ENCODE data around the gene ISG15. TPM values are rescaled to one million over a fixed set of nuclear protein-coding genes. Genes with fewer than 3 reads are reported as not detected.

ISG15 gene
- total and polyA plus RNA-seq, 2 of the 13 experiments (the other 11 are each of a cell fraction or from before 2014, with no cell fraction given): 42.1 to 54.9 TPM

GRCh38 chr1:993379-993995 lies 19.8 kb upstream of the ISG15 start:
- no peak overlapping the region for H2AFZ ChIP-seq (ENCODE audit: low read length)
- H3K27me3 ChIP-seq (ENCODE audit: control insufficient read depth in 1 of 2, insufficient read depth in 2 of 2, low read length in 2 of 2): peaks cover 0 to 7% of the 10 kb centered on the region in 2 experiments; a peak in 2 of 5 replicates
- no peak for TF ChIP-seq PAX8 (CRISPR knock-in tag; IDR thresholded peaks at IDR 0.05; ENCODE audit: borderline replicate concordance)
- TF ChIP-seq NFIC (IDR thresholded peaks at IDR 0.05; ENCODE audit: low read length): no peak
- TF ChIP-seq, protein P1, sequence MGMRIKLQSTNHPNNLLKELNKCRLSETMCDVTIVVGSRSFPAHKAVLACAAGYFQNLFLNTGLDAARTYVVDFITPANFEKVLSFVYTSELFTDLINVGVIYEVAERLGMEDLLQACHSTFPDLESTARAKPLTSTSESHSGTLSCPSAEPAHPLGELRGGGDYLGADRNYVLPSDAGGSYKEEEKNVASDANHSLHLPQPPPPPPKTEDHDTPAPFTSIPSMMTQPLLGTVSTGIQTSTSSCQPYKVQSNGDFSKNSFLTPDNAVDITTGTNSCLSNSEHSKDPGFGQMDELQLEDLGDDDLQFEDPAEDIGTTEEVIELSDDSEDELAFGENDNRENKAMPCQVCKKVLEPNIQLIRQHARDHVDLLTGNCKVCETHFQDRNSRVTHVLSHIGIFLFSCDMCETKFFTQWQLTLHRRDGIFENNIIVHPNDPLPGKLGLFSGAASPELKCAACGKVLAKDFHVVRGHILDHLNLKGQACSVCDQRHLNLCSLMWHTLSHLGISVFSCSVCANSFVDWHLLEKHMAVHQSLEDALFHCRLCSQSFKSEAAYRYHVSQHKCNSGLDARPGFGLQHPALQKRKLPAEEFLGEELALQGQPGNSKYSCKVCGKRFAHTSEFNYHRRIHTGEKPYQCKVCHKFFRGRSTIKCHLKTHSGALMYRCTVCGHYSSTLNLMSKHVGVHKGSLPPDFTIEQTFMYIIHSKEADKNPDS (CRISPR knock-in tag; IDR thresholded peaks at IDR 0.05): no peak
- no peak for TF ChIP-seq ATF1 (CRISPR knock-in tag; IDR thresholded peaks at IDR 0.05)
- no peak for TF ChIP-seq RFXANK (CRISPR knock-in tag; IDR thresholded peaks at IDR 0.05)
- TF ChIP-seq SATB2 (CRISPR knock-in tag; IDR thresholded peaks at IDR 0.05): no peak
- TF ChIP-seq ZNF839 (CRISPR knock-in tag; IDR thresholded peaks at IDR 0.05; ENCODE audit: borderline replicate concordance): no peak
- TF ChIP-seq CHCHD3 (CRISPR knock-in tag; IDR thresholded peaks at IDR 0.05): no peak
- no peak for TF ChIP-seq FOSL1 (CRISPR knock-in tag; IDR thresholded peaks at IDR 0.05; ENCODE audit: borderline replicate concordance)
- TF ChIP-seq HNRNPL (IDR thresholded peaks at IDR 0.05; ENCODE audit: low read depth, low read length): no peak
- TF ChIP-seq ZNF10 (CRISPR knock-in tag; IDR thresholded peaks at IDR 0.05; ENCODE audit: borderline replicate concordance, low read depth): no peak
- TF ChIP-seq ZNF605 (CRISPR knock-in tag; IDR thresholded peaks at IDR 0.05): no peak
- TF ChIP-seq ZNF326 (CRISPR knock-in tag; IDR thresholded peaks at IDR 0.05; ENCODE audit: borderline replicate concordance): no peak
- no peak for TF ChIP-seq NRL (CRISPR knock-in tag; IDR thresholded peaks at IDR 0.05; ENCODE audit: borderline replicate concordance)
- no peak for TF ChIP-seq KAT8 (CRISPR knock-in tag; IDR thresholded peaks at IDR 0.05)
- no peak for TF ChIP-seq PTBP1 (IDR thresholded peaks at IDR 0.05; ENCODE audit: low read depth, low read length, poor library complexity, severe bottlenecking)
- no peak for TF ChIP-seq ZNF83 (CRISPR knock-in tag; IDR thresholded peaks at IDR 0.05; ENCODE audit: borderline replicate concordance)
- BruUV-seq (replicated peaks): no TSS peak
- in situ Hi-C loops (cut with HindIII; ENCODE audit: extremely low pct_ligation_motif_present, low pct_unique_long_range_greater_than_20kb): no loop called here
- H3K36me3 ChIP-seq (replicated peaks in 1 of 2; ENCODE audit: control insufficient read depth in 1 of 2, insufficient read depth in 2 of 2, low read length in 2 of 2): no peaks in the 10 kb centered on the region
- CTCF ChIA-PET (ENCODE audit: low intra/inter-chr PET ratio, low total read pairs): no interaction called here
- POLR2A ChIA-PET: no interaction called here
- intact Hi-C loops (cut with micrococcal nuclease; ENCODE audit: unreplicated experiment): no loop called here
- H3K4me3 ChIP-seq (replicated peaks in 1 of 3; ENCODE audit: insufficient read depth in 1 of 3, low read depth in 2 of 3, low read length in 3 of 3): no peak overlapping the region
- WGBS (ENCODE audit: low lambda C conversion rate): 66% methylated on average over 14 of the region's 15 CpGs
- ATAC-seq: no peak
- no peak overlapping the region for H3K9ac ChIP-seq (ENCODE audit: insufficient read depth, low read depth, low read length)
- DNase-seq (ENCODE audit: low spot score): no peak
- H3K27ac ChIP-seq (ENCODE audit: extremely low read length, insufficient read depth, low read length): no peak overlapping the region
- H3K4me2 ChIP-seq (ENCODE audit: low read depth, low read length): no peak overlapping the region
- H3K79me2 ChIP-seq (ENCODE audit: insufficient read depth, low read length): no peaks in the 10 kb centered on the region
- H3K9me3 ChIP-seq (ENCODE audit: low read length): peaks cover 6% of the 10 kb centered on the region
- peaks cover 4% of the 10 kb centered on the region; the same call in 1 of the 2 replicates for H4K20me1 ChIP-seq (ENCODE audit: insufficient read depth, low read length)
- no peak for FAIRE-seq
- H3K4me1 ChIP-seq (ENCODE audit: insufficient read depth, low read length): peaks cover 37% of the 10 kb centered on the region

All from HepG2 (cell line).